ENCODE data around the gene FBXL13.

GRCh38 chr7:102892631-102893278 lies 181.8 kb downstream of the FBXL13 start:
- TF ChIP-seq, protein P1, sequence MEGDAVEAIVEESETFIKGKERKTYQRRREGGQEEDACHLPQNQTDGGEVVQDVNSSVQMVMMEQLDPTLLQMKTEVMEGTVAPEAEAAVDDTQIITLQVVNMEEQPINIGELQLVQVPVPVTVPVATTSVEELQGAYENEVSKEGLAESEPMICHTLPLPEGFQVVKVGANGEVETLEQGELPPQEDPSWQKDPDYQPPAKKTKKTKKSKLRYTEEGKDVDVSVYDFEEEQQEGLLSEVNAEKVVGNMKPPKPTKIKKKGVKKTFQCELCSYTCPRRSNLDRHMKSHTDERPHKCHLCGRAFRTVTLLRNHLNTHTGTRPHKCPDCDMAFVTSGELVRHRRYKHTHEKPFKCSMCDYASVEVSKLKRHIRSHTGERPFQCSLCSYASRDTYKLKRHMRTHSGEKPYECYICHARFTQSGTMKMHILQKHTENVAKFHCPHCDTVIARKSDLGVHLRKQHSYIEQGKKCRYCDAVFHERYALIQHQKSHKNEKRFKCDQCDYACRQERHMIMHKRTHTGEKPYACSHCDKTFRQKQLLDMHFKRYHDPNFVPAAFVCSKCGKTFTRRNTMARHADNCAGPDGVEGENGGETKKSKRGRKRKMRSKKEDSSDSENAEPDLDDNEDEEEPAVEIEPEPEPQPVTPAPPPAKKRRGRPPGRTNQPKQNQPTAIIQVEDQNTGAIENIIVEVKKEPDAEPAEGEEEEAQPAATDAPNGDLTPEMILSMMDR (conservative IDR thresholded peaks at IDR 0.05 in 1 of 2, IDR thresholded peaks at IDR 0.05 in 1 of 2; ENCODE audit: extremely low read depth in 1 of 2, insufficient read depth in 1 of 2, low read depth in 1 of 2, low read length in 2 of 2), result no peak
- TF ChIP-seq EZH2 (IDR thresholded peaks at IDR 0.05; ENCODE audit: borderline replicate concordance, low read length), result no peak

Data from mammary epithelial cell (primary cell).